HepG2 (cell line): ENCODE results near the gene ACBD5. TPM values are rescaled to one million over a fixed set of nuclear protein-coding genes. Genes with fewer than 3 reads are reported as not detected.

Experiments used
- ARID2 ChIP-seq: sonication (generic); formaldehyde crosslinking; IDR thresholded peaks from 2 replicates; pipeline ENCODE4 v1.8.1; 2022; ENCODE audit warnings: mild to moderate bottlenecking, missing genetic modification reagents, borderline replicate concordance
- GABPA ChIP-seq, 2 experiments: IDR thresholded peaks; 2 replicates each; pipeline ENCODE4 v1.6.1; 2011 to 2016; ENCODE audit warnings: low read depth in 2 of 2, low read length in 1 of 2, missing biosample characterization in 1 of 2, missing genetic modification characterization in 1 of 2
- HNRNPLL ChIP-seq: fragments of 200-400 bp; formaldehyde crosslinking; IDR thresholded peaks from 2 replicates; pipeline ENCODE4 v1.6.1; 2017; ENCODE audit warnings: mild to moderate bottlenecking, low read depth, low read length; ENCODE audit not compliant: poor library complexity, severe bottlenecking
- KLF9 ChIP-seq: IDR thresholded peaks from 2 replicates; pipeline ENCODE4 v1.6.1; 2016; ENCODE audit warnings: low read depth
- MED8 ChIP-seq: sonication (generic); formaldehyde crosslinking; IDR thresholded peaks from 2 replicates; pipeline ENCODE4 v1.8.1; 2023; ENCODE audit warnings: mild to moderate bottlenecking, missing genetic modification reagents; ENCODE audit not compliant: insufficient replicate concordance
- NCOA2 ChIP-seq: sonication (generic); formaldehyde crosslinking; IDR thresholded peaks from 2 replicates; pipeline ENCODE4 v1.8.0; 2022; ENCODE audit warnings: inconsistent platforms
- RELA ChIP-seq: sonication (generic); formaldehyde crosslinking; IDR thresholded peaks from 2 replicates; pipeline ENCODE4 v1.4.0; 2020; ENCODE audit warnings: missing genetic modification reagents
- ZIK1 ChIP-seq: sonication (generic); formaldehyde crosslinking; IDR thresholded peaks from 2 replicates; pipeline ENCODE4 v1.5.0; 2020; ENCODE audit warnings: mild to moderate bottlenecking, low read depth, missing genetic modification reagents, borderline replicate concordance
- ZNF101 ChIP-seq: sonication (generic); formaldehyde crosslinking; IDR thresholded peaks from 2 replicates; pipeline ENCODE4 v1.4.0; 2020; ENCODE audit warnings: mild to moderate bottlenecking, low read depth, missing genetic modification reagents, borderline replicate concordance
- ZNF230 ChIP-seq: sonication (generic); formaldehyde crosslinking; IDR thresholded peaks from 2 replicates; pipeline ENCODE4 v1.4.0; 2020; ENCODE audit warnings: mild to moderate bottlenecking, missing genetic modification reagents
- ZNF256 ChIP-seq: sonication (generic); formaldehyde crosslinking; conservative IDR thresholded peaks from 2 replicates; pipeline ENCODE4 v1.4.0; 2020; ENCODE audit warnings: missing genetic modification reagents
- ZNF274 ChIP-seq: sonication (generic); formaldehyde crosslinking; IDR thresholded peaks from 2 replicates; pipeline ENCODE4 v1.5.1; 2020; ENCODE audit warnings: mild to moderate bottlenecking, missing genetic modification reagents
- ZNF550 ChIP-seq: sonication (generic); formaldehyde crosslinking; IDR thresholded peaks from 2 replicates; pipeline ENCODE4 v1.4.0; 2020; ENCODE audit warnings: mild to moderate bottlenecking, missing genetic modification reagents, borderline replicate concordance
- ZNF607 ChIP-seq: sonication (generic); formaldehyde crosslinking; IDR thresholded peaks from 2 replicates; pipeline ENCODE4 v1.5.1; 2020; ENCODE audit warnings: missing genetic modification reagents, mild to moderate bottlenecking, borderline replicate concordance
- ZNF660 ChIP-seq: sonication (generic); formaldehyde crosslinking; IDR thresholded peaks from 2 replicates; pipeline ENCODE4 v1.5.1; 2020; ENCODE audit warnings: mild to moderate bottlenecking, low read depth, missing genetic modification reagents, borderline replicate concordance
- ZNF713 ChIP-seq: sonication (generic); formaldehyde crosslinking; IDR thresholded peaks from 2 replicates; pipeline ENCODE4 v1.4.0; 2020; ENCODE audit warnings: mild to moderate bottlenecking, missing genetic modification reagents
- ZNF772 ChIP-seq: sonication (generic); formaldehyde crosslinking; IDR thresholded peaks from 2 replicates; pipeline ENCODE4 v1.5.0; 2020; ENCODE audit warnings: mild to moderate bottlenecking, missing genetic modification reagents
- polyA plus RNA-seq, 8 experiments: library from polyadenylated mRNA; depleted of rRNA in 3 of 8; stranded (reverse) in 7 of 8; unstranded in 1 of 8; fragments of >200 nt; fragmentation: Illumina TruSeq in 4 of 8; extraction: Trizol in 4 of 8; gene quantifications; 2 replicates each; pipeline versions ENCODE4 v1.2.1 to v1.2.3, GENCODE V29; 2011 to 2016; ENCODE audit warnings: low read depth in 4 of 8, missing spikeins in 1 of 8, mixed read lengths in 1 of 8; ENCODE audit not compliant: insufficient read depth in 1 of 8
- total RNA-seq, 5 experiments: library from RNA; depleted of rRNA; stranded (reverse); fragments of >200 nt; fragmentation: Illumina TruSeq; extraction: Trizol; gene quantifications; 2 replicates each; pipeline ENCODE4 v1.2.3, GENCODE V29; 2016; ENCODE audit warnings: low read depth in 1 of 5
- TF ChIP-seq, protein P1 (sequence below): sonication (generic); formaldehyde crosslinking; conservative IDR thresholded peaks from 2 replicates; pipeline ENCODE4 v1.8.1; 2023; ENCODE audit warnings: missing genetic modification reagents
- TF ChIP-seq, protein P2 (sequence below): IDR thresholded peaks from 2 replicates; pipeline ENCODE4 v1.6.1; 2016; ENCODE audit warnings: low read depth, missing genetic modification reagents, missing compliant biosample characterization
- TF ChIP-seq, protein P3 (sequence below): sonication (generic); formaldehyde crosslinking; IDR thresholded peaks from 2 replicates; pipeline ENCODE4 v1.8.0; 2023; ENCODE audit warnings: mild to moderate bottlenecking, missing genetic modification reagents

The ACBD5 gene
- total and polyA plus RNA-seq, 2 of the 13 experiments (the other 11 are each of a cell fraction or from before 2014, with no cell fraction given): 10.3 to 14.8 TPM

DNA sequence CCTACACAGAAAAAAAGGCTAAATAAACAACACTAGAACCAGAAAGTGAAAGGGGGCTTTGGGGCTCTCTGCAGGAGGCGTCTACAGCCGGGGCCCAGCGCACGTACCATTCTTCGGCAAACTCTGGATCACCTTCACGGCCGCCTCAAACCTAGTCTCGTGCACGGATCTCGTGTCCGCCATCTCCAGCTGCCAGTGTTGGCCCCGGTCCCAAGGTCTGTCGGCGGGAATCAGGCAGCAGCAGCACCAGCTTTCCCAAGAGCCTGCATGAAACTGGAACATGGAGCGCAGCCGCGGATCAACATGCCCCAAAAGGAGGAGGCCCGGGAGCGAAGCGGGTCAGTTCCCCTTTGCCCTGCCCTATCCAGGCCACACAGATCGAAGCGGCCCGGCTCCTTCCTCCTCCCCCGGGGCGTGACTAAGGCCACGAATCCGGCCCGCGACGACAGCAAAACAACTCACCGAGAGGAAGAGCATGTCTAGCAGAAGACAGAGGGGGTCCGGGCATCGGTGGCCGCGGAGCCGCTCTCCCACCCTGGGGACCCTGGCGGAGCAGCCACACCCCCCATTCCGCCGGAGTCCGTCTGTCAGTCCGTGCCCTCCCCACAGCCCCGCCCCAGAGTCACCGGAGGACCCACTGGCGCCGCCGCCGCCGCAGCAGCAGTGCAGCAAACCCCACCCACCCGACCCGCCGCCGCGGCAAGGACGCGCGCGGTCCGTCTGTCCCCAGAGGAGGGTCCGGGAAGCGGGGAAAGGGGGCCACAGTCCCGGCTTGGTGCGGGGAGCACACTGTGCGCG, at the start of gene ACBD5 (continued):
- no peak for TF ChIP-seq ZNF660 (CRISPR knock-in tag)
- peak; percentile 61 for TF ChIP-seq HNRNPLL
- no peak for TF ChIP-seq ARID2 (CRISPR knock-in tag)
- TF ChIP-seq ZNF713 (CRISPR knock-in tag): no peak
- TF ChIP-seq MED8 (CRISPR knock-in tag): peak; percentile 54
- TF ChIP-seq ZIK1: 0 out of 2 replicates have a peak, but pooled peaks have one; percentile 57
- peak; percentile 77; the same call in 1 of the 2 replicates for TF ChIP-seq ZNF607 (CRISPR knock-in tag)
- TF ChIP-seq, protein P1, sequence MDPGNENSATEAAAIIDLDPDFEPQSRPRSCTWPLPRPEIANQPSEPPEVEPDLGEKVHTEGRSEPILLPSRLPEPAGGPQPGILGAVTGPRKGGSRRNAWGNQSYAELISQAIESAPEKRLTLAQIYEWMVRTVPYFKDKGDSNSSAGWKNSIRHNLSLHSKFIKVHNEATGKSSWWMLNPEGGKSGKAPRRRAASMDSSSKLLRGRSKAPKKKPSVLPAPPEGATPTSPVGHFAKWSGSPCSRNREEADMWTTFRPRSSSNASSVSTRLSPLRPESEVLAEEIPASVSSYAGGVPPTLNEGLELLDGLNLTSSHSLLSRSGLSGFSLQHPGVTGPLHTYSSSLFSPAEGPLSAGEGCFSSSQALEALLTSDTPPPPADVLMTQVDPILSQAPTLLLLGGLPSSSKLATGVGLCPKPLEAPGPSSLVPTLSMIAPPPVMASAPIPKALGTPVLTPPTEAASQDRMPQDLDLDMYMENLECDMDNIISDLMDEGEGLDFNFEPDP (CRISPR knock-in tag): no peak
- 0 out of 2 replicates have a peak, but pooled peaks have one; percentile 53 for TF ChIP-seq ZNF274 (CRISPR knock-in tag)
- no peak for TF ChIP-seq ZNF772 (CRISPR knock-in tag)
- TF ChIP-seq RELA (CRISPR knock-in tag): no peak
- TF ChIP-seq, protein P2, sequence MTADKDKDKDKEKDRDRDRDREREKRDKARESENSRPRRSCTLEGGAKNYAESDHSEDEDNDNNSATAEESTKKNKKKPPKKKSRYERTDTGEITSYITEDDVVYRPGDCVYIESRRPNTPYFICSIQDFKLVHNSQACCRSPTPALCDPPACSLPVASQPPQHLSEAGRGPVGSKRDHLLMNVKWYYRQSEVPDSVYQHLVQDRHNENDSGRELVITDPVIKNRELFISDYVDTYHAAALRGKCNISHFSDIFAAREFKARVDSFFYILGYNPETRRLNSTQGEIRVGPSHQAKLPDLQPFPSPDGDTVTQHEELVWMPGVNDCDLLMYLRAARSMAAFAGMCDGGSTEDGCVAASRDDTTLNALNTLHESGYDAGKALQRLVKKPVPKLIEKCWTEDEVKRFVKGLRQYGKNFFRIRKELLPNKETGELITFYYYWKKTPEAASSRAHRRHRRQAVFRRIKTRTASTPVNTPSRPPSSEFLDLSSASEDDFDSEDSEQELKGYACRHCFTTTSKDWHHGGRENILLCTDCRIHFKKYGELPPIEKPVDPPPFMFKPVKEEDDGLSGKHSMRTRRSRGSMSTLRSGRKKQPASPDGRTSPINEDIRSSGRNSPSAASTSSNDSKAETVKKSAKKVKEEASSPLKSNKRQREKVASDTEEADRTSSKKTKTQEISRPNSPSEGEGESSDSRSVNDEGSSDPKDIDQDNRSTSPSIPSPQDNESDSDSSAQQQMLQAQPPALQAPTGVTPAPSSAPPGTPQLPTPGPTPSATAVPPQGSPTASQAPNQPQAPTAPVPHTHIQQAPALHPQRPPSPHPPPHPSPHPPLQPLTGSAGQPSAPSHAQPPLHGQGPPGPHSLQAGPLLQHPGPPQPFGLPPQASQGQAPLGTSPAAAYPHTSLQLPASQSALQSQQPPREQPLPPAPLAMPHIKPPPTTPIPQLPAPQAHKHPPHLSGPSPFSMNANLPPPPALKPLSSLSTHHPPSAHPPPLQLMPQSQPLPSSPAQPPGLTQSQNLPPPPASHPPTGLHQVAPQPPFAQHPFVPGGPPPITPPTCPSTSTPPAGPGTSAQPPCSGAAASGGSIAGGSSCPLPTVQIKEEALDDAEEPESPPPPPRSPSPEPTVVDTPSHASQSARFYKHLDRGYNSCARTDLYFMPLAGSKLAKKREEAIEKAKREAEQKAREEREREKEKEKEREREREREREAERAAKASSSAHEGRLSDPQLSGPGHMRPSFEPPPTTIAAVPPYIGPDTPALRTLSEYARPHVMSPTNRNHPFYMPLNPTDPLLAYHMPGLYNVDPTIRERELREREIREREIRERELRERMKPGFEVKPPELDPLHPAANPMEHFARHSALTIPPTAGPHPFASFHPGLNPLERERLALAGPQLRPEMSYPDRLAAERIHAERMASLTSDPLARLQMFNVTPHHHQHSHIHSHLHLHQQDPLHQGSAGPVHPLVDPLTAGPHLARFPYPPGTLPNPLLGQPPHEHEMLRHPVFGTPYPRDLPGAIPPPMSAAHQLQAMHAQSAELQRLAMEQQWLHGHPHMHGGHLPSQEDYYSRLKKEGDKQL (CRISPR knock-in tag): no peak; the same call in 1 of the 2 replicates
- peak; percentile 54; the same call in 1 of the 2 replicates for TF ChIP-seq ZNF256 (CRISPR knock-in tag)
- TF ChIP-seq ZNF230 (CRISPR knock-in tag): no peak
- peak; percentile 89; the same call in 1 of the 2 replicates for TF ChIP-seq KLF9 (CRISPR knock-in tag)
- TF ChIP-seq, protein P3, sequence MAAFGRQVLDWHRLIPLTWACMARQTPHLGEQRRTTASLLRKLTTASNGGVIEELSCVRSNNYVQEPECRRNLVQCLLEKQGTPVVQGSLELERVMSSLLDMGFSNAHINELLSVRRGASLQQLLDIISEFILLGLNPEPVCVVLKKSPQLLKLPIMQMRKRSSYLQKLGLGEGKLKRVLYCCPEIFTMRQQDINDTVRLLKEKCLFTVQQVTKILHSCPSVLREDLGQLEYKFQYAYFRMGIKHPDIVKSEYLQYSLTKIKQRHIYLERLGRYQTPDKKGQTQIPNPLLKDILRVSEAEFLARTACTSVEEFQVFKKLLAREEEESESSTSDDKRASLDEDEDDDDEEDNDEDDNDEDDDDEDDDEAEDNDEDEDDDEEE (CRISPR knock-in tag): peak; percentile 70; the same call in 1 of the 2 replicates
- peak; percentile 38; the same call in 1 of the 2 replicates for TF ChIP-seq NCOA2
- TF ChIP-seq ZNF550 (CRISPR knock-in tag): no peak
- TF ChIP-seq ZNF101 (CRISPR knock-in tag): no peak
- TF ChIP-seq GABPA (IDR thresholded peaks at IDR 0.05; ENCODE audit: low read depth, low read length): 0 out of 2 replicates have a peak, but pooled peaks have one; percentile 19
- TF ChIP-seq GABPA (CRISPR knock-in tag; IDR thresholded peaks at IDR 0.05; ENCODE audit: low read depth): peak; percentile 46
